NCI-H2171 treated with DMSO at 0.1 percent for 48 hours (cell line): ENCODE results near the gene LGALS13.
"Not testable (repeated sequence)": the region's sequence is repeated elsewhere in the genome, so short reads cannot be mapped to it uniquely, and the experiment has no call there.

Source experiments
- DNase-seq: peaks from one replicate; lab custom pipeline; 2025; lab: John Stamatoyannopoulos, UW

LGALS13 gene

GRCh38 chr19:39617745-39618144 is 15.4 kb downstream of the LGALS13 start:
- DNase-seq = no peak

GRCh38 chr19:39623946-39624345 is 21.6 kb downstream of the LGALS13 start:
- DNase-seq = no peak

DNA sequence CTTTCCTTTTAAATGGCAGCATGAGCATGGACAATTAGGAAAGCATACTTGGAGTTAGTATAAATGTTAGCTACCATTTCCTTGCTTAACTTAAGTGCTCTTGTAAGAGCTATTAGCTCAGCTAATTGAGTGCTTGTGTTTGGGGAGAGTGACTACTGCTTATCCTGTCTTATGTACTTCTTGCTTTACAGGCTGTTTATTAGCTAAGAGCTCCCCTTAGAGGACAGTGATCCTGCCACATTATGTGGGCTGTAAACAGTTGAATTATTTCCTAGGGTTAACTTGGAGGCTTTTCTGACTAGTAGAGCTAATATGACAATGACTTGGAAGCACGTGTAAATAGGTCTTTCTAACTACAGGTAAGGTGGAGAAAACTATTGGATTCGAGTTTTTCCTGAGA is 25.3 kb downstream of the LGALS13 start:
- not testable (repeated sequence) for DNase-seq

GRCh38 chr19:39631178-39631577 is 28.9 kb downstream of the LGALS13 start:
- DNase-seq = no peak

GRCh38 chr19:39631626-39632025 is 29.3 kb downstream of the LGALS13 start:
- DNase-seq = no peak

- no peak for DNase-seq
Measured at GRCh38 chr19:39637891-39638290, 35.6 kb downstream of the LGALS13 start.

- no peak for DNase-seq
Measured at GRCh38 chr19:39641773-39642172, 39.4 kb downstream of the LGALS13 start.

DNA sequence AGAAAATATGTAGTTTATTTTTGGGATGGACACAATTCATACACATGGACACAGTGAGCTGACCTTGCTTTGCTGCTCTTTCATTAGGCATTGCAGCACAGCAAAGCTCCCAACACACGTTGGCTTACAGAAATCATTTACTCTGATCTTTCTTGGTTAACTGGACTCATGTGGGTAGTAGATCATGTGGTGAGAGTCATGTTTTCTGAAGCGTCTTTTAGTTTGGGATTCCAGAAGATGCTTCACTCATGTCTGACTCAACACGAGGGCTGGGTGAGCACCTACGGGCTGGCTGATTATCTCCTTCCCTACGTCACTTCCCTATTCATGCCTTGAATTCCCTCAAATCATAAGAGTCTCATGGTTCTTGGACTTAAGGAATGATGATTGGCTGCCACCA is 41.3 kb downstream of the LGALS13 start:
- DNase-seq = no peak

DNA sequence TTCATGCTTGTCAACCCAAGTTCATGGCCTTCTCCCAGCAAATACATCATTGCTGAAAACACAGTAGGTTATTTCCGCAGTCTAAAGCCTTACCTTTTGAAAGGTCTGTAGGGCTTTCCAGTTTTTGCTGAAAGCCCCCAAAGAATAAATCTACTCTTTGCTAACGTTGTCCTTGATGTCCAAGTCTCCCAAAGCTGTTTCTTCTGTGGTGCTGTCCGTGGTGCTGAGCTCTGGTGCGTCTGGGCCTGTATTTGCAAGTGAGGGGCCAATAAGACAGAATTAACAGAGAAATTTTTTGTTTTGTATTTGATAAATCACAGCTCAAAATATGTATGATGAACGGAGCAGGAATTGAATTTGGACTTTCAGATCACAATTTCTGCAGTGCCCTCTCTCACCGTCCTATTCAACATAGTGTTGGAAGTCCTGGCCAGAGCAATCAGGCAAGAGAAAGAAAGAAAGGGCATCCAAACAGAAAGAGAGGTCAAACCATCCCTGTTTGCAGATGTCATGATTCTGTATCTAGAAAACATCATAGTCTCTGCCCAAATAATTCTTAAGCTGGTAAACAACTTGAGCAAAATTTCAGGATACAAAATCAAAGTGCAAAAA is 43.6 kb downstream of the LGALS13 start:
- no peak for DNase-seq

- no peak for DNase-seq
Measured at GRCh38 chr19:39647918-39648317, 45.6 kb downstream of the LGALS13 start.

GRCh38 chr19:39655613-39656012 is 53.3 kb downstream of the LGALS13 start, which contains the start of gene LGALS16:
LGALS16 (plus strand) TSS chr19:39655913; CDS start chr19:39655962, 49 bp downstream.
- no peak for DNase-seq
